SH-SY5Y (cell line): ENCODE results near the gene LINGO4.

Source experiments
- GATA2 ChIP-seq: IDR thresholded peaks from 2 replicates; pipeline ENCODE4 v1.6.1; 2011; ENCODE audit warnings: mild to moderate bottlenecking, low read depth, low read length
- GATA3 ChIP-seq: IDR thresholded peaks from 2 replicates; pipeline ENCODE4 v1.6.1; 2011; ENCODE audit warnings: low read depth, mild to moderate bottlenecking, low read length, moderate library complexity

- no peak for TF ChIP-seq GATA2
- no peak for TF ChIP-seq GATA3
Measured at GRCh38 chr1:151783796-151784195, 21.4 kb downstream of the LINGO4 start.
